ENCODE data around the gene TULP1. TPM values are rescaled to one million over a fixed set of nuclear protein-coding genes. Genes with fewer than 3 reads are reported as not detected.

Gene TULP1
- total RNA-seq, 1 donor from 2014 or later: not detected

DNA sequence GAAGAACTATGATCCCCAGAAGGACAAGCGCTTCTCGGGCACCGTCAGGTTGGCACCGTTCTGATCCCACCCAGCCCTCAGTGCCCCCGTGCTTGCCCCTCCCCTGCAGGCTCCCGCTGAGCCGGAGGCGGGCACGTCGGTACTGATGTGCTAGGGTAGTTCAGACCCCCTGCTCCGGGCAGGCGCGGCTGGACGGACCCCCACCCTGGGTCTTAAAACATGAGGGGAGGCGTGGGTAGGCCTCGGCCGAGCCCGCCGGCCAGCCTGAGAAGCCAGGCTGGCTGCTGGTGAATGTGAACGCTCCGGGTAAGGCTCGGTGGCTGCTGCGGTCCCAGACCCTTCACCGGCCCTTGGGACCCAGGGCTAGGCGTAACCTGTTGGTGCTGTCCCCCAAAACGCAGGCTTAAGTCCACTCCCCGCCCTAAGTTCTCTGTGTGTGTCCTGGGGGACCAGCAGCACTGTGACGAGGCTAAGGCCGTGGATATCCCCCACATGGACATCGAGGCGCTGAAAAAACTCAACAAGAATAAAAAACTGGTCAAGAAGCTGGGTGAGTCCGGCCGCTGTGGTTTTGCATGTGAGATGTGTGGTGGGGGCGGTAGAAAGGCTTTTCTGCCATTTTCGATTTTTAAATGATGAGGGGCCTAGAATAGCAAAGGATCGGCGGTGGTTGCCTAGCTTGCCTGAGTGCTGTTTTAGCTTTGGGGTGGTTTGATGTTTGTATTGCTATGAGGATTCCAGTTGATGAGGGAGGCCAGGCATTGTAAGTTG lies 43.5 kb downstream of the TULP1 start:
- no peaks in the 10 kb centered on the region for H3K27me3 ChIP-seq (ENCODE audit: control insufficient read depth, insufficient read depth, low read length)
- peak overlapping the region; percentile 93 for H3K4me3 ChIP-seq (ENCODE audit: low read depth, low read length)
- DNase-seq (ENCODE audit: low read depth): no peak
- TF ChIP-seq, protein P1, sequence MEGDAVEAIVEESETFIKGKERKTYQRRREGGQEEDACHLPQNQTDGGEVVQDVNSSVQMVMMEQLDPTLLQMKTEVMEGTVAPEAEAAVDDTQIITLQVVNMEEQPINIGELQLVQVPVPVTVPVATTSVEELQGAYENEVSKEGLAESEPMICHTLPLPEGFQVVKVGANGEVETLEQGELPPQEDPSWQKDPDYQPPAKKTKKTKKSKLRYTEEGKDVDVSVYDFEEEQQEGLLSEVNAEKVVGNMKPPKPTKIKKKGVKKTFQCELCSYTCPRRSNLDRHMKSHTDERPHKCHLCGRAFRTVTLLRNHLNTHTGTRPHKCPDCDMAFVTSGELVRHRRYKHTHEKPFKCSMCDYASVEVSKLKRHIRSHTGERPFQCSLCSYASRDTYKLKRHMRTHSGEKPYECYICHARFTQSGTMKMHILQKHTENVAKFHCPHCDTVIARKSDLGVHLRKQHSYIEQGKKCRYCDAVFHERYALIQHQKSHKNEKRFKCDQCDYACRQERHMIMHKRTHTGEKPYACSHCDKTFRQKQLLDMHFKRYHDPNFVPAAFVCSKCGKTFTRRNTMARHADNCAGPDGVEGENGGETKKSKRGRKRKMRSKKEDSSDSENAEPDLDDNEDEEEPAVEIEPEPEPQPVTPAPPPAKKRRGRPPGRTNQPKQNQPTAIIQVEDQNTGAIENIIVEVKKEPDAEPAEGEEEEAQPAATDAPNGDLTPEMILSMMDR (IDR thresholded peaks at IDR 0.05; ENCODE audit: insufficient read depth, low read length, poor library complexity, severe bottlenecking): no peak
- H3K36me3 ChIP-seq (ENCODE audit: control insufficient read depth, insufficient read depth, low read length): peaks cover 3% of the 10 kb centered on the region

DNA sequence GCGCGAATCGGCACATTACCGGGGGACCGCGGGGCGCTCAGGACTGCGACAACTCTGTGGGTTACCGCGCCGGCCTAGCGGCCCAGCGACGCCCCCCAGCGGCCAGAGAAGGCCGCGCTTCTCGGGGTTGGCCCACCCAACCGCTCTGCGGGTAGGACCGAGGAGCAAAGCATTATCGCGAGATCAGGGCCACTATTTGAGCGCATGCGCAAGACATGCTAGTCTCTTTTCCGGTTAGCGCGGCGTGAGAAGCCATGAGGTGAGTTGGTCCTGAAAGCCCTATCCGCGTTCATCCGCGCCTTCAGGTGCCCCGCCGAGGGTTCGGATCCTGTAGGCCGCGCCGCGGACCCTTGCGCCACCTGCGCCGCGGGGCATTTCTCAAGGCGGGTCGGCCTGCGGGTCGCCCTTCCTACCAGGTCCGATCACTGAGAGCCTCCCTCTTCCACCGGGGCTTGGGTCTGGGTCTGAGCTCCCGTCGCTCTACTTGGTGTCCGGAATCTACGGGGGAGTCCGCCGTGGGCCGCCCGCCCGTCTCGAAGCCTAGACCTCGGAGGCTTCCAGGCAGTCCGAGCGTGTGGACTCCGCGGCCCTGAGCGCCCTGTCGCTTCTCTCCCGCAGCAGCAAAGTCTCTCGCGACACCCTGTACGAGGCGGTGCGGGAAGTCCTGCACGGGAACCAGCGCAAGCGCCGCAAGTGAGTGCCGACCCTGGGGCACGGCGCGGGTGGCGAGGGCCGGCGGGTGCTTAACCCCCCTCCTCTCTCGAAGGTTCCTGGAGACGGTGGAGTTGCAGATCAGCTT lies 44.3 kb downstream of the TULP1 start, which contains the start of gene RPL10A:
Gene RPL10A, plus strand, starts transcription at position 221 of the 799 bp plus-strand sequence. Its CDS starts 34 bp downstream, at position 255.
- TF ChIP-seq, protein P1 (IDR thresholded peaks at IDR 0.05; ENCODE audit: insufficient read depth, low read length, poor library complexity, severe bottlenecking): peak; percentile 96
- Histone ChIP-seq H3K27me3 (ENCODE audit: control insufficient read depth, insufficient read depth, low read length) (no peaks in the 10 kb centered on the region), H3K36me3 (ENCODE audit: control insufficient read depth, insufficient read depth, low read length) (peaks cover 3% of the 10 kb centered on the region), H3K4me3 (ENCODE audit: low read depth, low read length) (peak within 1 kb of the TSS; percentile 93)
- peak; percentile 84 for DNase-seq (ENCODE audit: low read depth)

DNA sequence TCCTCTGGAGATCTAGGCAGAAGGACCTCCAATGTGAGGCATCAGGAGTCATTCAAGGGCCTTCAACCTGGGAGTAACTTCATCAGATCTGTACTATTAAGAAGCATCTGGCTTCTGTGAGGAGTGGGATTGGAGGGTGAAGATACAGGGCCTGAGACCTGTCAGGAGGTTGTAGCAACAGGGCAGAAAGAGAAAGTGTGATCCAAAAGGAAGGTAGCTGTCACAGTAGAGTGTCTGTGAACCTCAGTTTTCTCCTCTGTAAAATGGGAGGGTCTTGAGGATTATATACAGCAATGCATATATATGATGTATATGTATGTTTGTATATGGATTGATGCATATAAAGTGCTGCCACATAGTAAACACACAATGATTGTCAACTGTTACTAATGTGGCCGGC lies 47.0 kb downstream of the TULP1 start:
- no peak for DNase-seq (ENCODE audit: low read depth)
- no peaks in the 10 kb centered on the region for H3K27me3 ChIP-seq (ENCODE audit: control insufficient read depth, insufficient read depth, low read length)
- TF ChIP-seq, protein P1 (IDR thresholded peaks at IDR 0.05; ENCODE audit: insufficient read depth, low read length, poor library complexity, severe bottlenecking): no peak
- peaks cover 3% of the 10 kb centered on the region for H3K36me3 ChIP-seq (ENCODE audit: control insufficient read depth, insufficient read depth, low read length)
- no peak overlapping the region for H3K4me3 ChIP-seq (ENCODE audit: low read depth, low read length)

GRCh38 chr6:35463292-35463691 lies 49.4 kb downstream of the TULP1 start:
- no peaks in the 10 kb centered on the region for H3K36me3 ChIP-seq (ENCODE audit: control insufficient read depth, insufficient read depth, low read length)
- TF ChIP-seq, protein P1 (IDR thresholded peaks at IDR 0.05; ENCODE audit: insufficient read depth, low read length, poor library complexity, severe bottlenecking): no peak
- DNase-seq (ENCODE audit: low read depth): no peak

DNA sequence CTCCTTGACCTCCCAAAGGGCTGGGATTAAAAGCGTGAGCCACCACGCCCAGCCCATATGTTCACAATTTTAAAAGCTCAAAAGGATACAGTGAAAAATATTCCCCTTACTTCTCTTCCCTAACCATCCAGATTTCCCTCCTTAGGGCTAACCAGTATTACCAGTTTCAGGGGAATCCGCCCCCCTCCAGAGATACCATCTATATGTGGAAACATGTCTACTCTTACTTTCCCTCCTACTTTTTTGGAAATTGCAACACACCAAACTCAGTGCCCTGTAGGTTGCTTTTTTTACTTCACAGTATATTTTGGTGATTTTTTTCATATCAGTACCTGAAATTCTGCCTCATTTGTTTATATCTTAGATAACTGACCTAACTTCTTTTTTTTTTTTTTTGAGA lies 51.4 kb downstream of the TULP1 start:
- Histone ChIP-seq H3K27me3 (ENCODE audit: control insufficient read depth, insufficient read depth, low read length) (no peaks in the 10 kb centered on the region), H3K4me3 (ENCODE audit: low read depth, low read length) (no peak overlapping the region), H3K36me3 (ENCODE audit: control insufficient read depth, insufficient read depth, low read length) (no peaks in the 10 kb centered on the region)
- TF ChIP-seq, protein P1 (IDR thresholded peaks at IDR 0.05; ENCODE audit: insufficient read depth, low read length, poor library complexity, severe bottlenecking): no peak
- no peak for DNase-seq (ENCODE audit: low read depth)

More at GRCh38 chr6:35463292-35463691, 49.4 kb downstream of the TULP1 start:
- Histone ChIP-seq H3K4me3 (ENCODE audit: low read depth, low read length) (no peak overlapping the region), H3K27me3 (ENCODE audit: control insufficient read depth, insufficient read depth, low read length) (no peaks in the 10 kb centered on the region)
